HL-60/S4 treated with phorbol 12-myristate 13-acetate at 8.2 ng/mL for 4 days and 3 days (cell line): Measurements from ENCODE around the gene CCS.
"Not testable (repeated sequence)": the region's sequence is repeated elsewhere in the genome, so short reads cannot be mapped to it uniquely, and the experiment has no call there.

Experiments used
- in situ Hi-C: fragments of 300-500 bp; cut with MboI; formaldehyde crosslinking; loops from 2 replicates; pipeline ENCODE4 v1.15.0; 2022; ENCODE audit warnings: low sequenced_read_pairs

CCS gene, protein sequence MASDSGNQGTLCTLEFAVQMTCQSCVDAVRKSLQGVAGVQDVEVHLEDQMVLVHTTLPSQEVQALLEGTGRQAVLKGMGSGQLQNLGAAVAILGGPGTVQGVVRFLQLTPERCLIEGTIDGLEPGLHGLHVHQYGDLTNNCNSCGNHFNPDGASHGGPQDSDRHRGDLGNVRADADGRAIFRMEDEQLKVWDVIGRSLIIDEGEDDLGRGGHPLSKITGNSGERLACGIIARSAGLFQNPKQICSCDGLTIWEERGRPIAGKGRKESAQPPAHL

DNA sequence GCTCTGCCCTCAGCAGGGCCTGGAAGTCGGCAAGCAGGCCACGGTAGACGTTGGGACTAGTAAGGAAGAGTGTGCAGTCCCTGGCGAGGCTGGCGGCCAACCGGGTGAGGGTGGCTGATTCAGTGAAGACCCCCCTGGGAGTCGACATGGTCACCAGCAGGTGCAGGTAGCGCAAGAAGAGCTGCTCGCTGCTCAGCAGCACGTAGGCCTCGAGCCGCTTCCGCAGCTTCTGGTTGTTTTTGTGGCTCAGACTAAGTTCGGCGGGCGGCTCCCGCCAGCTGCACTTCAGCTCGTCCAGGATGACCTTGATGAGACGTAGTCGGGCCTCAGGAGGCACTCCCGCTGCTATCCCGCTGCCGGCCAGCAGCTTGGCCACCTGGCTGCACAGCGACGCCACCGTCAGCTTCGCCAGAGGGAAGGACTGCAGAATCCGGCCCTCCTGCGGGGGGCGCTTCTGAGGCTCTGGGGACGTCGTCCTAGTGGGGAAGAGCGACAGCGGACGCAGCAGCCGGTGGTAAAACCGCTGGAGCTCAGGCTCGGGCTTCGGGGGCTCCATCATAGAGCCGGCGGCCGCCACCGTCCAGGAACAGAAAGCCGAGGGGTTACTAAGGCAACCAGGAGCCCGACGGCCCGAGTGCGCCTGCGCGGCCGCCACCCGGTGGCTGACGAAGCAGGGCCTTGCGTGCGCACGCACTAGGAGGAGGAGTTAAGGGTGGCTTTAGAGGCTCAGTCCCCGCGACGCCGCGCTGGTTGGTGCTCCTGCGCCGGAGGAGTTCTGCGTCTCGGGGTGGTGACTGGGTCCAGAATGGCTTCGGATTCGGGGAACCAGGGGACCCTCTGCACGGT lies at the start of gene CCS, which contains the start of gene CCDC87:
Gene CCS, plus strand, starts transcription at position 729 of the 846 bp plus-strand sequence. Its CDS starts 77 bp downstream, at position 806.
Gene CCDC87, minus strand, starts transcription at position 607 of the 846 bp plus-strand sequence. Its CDS starts 48 bp downstream, at position 559.
- in situ Hi-C loops: no loop called here

DNA sequence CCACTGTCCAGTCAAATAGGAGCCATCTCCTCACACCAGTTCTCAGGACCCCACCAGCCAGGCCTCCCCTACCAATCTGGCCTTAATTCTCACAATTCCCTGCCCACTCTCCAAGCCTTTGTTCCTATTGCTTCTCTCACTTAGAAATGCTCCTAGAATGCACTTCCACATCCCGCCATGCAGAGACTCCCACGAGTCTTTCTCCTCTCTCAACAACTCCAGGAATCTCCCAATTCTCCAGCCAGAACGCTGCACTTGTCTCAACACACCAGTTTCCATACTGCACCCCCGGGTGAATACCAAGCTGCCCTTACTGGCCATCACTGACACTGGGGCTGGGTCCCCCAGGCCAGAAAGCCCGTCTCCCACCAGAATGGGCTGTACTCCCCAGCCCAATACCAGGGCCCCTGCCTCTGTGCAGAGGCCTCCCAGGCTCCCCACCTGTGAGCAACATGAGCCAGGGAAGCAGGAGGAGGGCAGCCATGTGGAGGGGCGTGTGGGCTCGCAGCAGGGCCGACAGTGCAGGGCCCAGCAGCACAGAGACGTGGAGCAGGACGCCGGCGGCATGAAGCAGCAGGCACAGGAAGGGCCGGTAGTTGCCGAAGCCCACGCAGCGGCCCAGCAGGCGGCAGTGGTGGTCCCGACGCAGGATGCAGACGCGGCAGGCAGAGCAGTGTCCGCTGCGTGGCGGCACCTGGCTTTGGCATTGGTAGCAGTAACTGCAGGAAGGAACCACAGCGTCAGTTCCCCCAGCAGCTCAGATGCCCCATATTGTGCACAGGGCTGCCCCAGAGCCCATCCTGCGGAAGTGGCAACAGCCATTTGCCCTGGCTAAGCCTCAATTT lies 49.5 kb upstream of the CCS start:
- in situ Hi-C loops: no loop called here

DNA sequence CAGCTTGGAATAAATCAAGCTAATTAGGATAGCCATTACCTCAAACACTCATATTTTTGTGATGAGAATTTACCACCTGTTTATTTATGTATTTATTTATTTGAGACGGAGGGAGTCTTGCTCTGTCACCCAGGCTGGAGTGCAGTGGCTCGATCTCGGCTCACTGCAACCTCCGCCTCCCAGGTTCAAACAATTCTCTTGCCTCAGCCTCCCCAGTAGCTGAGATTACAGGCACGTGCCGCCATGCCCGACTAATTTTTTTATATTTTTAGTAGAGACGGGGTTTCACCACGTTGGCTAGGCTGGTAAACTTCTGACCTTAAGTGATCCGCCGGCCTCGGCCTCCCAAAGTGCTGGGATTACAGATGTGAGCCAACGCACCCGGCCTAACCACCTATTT lies 48.0 kb upstream of the CCS start:
- in situ Hi-C loops: not testable (repeated sequence)

DNA sequence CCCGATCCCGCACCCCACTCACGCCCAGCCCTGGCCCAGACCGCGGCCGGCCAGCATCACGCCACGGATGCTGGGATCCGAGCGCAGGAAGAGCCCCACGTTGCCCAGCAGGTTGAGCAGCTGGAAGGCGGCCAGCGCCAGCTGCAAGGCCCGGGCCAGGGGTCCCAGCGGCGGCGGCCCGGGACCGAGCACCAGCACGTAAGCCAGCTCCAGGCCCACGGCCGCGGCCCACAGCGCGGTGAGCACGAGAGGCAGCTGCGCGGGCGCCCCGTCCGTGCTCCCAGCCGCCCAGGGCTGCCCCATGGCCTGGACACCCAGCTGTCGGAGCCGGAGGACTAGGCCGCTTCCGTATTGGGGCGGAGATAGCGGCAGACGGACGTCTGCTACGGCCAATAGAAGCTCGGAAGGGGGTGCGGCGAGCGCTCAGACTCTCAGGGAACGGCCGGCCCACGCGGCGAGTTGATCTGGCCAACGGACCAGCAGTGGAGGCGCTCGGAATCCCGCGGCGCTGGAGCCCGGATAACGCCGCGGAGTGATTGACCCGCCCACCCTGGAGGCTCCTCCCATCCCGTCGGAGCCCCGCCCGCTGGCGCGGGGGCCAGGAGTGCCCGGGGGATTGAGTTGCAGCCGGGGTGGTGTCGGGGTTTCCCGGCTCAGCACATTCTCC lies 47.2 kb upstream of the CCS start, which contains the start of gene ZDHHC24:
Gene ZDHHC24, minus strand, starts transcription at position 348 of the 667 bp plus-strand sequence. Its CDS starts 45 bp downstream, at position 303.
- in situ Hi-C loops: no loop called here

DNA sequence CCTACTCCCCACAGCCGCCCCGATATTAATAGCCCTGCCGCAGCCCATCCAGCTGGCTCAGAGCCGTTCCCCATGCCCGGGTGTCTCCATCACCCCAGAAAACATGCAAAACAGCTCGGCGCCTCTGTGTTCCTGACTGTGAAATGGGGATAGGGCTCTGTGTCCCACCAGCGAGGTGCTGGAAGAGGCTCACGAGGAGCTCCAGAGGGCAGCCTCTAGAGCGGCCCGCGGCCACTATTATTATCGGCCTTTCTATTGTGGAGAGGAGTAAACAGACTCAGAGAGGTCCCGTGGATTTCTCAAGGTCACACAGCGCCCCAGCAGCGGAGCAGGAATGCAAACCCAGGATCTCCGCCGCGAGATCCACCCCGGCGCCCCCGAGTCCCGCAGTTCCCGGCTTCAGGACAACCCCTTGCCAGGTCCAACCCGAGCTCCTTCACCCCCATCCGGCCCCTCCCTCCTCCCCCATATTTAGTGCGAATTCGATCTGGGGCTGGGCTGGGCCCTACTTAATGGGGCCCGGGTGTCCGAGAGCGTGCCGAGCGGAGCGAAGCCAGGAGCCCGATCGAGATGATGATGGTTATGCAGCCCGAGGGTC lies 46.5 kb upstream of the CCS start, which contains the start of gene ACTN3:
Gene ACTN3, plus strand, starts transcription at position 536 of the 598 bp plus-strand sequence. Its CDS starts 35 bp downstream, at position 571.
- in situ Hi-C loops: no loop called here

DNA sequence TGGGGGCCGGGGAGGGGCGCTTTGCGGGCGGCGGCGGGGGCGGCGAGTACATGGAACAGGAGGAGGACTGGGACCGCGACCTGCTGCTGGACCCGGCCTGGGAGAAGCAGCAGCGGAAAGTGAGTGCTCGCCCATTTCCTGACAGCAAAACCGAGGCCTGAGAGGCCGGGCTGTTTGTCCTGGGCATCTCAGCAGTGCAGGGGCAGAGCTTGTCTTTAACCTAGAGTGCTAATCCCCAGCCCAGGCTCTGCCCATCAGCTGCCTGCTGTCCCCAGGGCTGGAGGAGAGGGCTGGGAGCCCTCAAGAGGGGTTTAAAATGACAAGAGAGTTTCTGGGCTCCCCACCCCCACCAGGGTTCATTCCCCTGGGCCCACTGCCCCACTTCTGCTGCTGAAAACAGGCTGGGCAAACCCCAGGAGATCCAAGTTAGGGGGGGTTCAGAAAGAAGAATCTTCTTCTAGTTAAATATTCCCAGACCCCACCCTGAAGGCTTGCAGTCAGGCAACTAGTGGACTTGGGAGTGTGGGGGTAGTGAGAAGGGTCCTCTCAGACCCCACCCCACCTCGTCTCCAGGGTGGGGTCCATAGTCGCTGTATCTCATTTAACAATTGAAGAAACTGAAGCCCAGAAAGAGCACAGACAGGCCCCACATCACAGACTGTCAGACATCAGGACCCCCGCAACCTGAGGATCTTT lies 45.9 kb upstream of the CCS start:
- in situ Hi-C loops: no loop called here

DNA sequence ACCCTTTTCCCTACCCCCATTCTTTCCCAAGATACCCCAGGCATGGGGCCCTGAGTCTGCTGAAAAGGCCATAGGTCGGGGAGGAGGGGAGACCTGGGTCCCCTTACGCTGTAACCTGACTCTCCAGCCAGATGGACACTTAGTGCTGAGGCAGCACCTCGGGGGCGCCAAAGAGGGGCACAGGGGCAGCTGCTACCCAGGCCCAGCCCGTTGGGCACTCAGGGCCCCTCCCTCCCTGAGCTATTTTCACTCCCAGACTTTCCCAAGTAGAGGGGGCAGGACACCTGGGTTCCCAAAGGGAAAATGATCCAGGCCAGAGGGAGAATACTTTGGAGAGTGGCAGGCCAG lies 45.3 kb upstream of the CCS start:
- in situ Hi-C loops: no loop called here

DNA sequence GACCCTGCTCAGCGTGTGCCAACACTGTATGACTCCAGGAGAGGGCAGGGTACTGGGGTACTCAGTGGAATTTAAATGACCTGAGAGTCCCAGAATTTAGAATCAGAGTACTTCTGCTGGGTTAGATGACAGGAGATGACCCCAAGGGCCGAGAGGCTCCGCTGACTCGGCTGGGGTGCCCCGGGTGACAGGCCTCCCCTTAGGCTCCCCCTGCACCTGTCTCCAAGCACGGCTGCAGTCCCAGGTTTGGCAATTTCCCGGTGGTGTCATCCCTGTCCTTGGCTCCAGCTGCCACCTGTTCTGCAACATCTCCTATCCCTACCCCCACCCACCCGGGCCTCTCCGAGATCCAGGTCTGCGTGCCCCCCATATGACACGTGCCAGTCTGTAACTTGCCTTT lies 44.9 kb upstream of the CCS start:
- in situ Hi-C loops: no loop called here

DNA sequence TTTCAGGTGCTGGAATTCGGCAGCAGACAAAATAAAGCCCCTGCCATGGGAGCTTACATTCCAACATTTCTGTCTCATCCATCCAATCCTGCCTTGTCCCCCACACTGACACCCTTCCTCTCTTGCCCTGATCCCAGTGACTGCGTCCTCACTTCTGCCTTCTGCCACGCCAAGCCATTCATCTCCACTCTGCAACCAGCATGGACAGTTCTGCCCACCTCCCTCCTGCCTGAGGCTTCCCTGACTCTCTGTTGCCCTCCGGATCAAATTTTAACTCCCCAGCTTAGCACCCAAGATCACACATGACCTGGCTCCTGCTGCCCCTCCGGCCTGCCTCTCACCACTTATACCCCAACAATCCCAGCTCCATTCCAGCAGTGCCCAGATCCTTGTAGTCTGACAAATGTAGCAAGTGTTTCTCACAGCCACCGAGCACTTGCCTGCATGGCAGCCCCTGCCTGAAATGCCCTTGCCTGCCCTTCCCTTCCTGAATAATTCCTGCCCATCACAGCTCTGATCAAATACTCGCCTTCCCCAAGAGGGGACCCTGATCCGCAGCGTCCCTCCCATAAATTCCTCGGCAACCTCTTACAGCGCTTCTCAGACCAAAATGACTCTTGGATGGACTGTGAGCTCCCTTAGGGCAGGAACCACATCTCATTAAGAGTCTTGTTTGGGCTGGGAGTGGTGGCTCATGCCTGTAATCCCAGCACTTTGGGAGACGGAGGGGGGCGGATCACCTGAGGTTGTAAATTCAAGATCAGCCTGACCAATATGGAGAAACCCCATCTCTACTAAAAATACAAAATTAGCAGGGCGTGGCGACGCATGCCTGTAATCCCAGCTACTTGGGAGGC lies 44.0 kb upstream of the CCS start:
- in situ Hi-C loops: no loop called here

DNA sequence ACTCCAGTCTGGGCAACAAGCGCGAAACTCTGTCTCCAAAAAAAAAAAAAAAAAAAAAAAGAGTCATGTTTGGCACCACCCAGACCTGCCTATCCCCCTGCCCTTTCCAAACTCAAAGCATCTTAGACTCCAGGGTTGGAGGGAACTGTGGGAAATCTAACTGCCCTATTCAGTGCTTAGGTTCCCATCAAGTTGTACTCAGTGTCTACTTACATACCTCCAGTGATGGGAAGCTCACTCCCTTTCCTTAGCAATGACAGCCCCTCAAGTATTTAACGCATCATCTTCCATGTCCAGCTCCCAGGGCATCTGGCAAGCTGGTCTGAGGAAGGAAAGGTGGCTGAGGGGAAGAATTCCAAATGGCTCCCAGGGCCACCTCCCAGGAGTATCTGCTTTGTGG lies 43.3 kb upstream of the CCS start:
- in situ Hi-C loops: no loop called here

DNA sequence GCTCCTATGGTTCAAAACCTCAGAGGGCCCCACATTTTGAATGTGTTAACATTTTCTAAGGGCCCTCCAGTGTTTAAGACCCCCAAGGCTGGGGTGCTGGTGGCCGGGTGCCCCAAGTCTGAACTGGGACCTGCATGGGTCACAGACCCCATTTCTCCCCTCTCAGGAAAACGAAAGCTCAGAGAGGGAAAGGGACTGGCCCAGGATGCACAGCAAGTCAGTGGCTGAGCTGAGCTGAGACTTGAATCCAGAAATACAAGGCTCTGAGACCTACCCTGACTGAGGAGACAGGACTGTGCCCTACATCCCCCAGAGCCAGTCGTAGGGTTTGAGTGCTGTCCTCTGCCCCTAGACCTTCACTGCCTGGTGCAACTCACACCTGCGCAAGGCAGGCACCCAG lies 42.1 kb upstream of the CCS start:
- in situ Hi-C loops: no loop called here

DNA sequence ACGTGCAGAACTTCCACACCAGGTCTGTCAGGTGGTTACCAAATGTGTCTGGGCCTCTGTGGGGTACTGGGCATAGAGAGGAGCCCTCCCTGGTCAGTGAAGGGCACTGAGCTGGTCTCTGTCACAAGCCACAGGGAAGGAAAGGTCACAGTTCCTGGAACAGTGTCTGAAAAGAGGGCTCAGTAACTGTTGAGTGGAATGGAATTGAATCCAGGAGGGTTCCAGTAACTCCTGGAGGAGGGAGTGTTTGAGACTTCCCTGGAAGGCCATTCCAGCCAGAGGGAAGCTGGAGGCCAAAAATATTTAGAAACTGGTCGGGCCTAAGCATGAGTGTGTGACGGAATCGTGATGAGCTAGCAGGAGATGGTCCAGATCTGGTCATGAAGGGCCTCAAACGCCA lies 38.4 kb upstream of the CCS start:
- in situ Hi-C loops: no loop called here

DNA sequence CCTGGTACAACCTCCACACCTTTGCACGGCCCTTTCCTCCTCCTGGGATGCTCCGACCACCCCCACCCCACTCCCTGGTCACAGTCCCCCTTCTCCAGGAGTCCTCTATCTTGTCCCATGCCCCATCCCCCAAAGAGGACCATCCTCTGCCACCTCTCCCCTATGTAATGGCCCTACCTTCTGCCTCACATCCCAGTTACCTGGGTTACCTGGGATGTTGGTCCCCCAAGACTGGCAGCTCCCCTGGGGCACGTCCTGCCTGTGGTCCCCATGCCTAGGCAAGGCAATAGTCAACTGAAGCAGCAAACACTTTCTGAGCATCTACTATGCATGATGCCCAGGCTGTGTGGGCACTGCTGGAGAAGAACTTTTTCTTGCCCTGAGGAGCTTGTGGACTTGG lies 37.6 kb upstream of the CCS start:
- in situ Hi-C loops: no loop called here

DNA sequence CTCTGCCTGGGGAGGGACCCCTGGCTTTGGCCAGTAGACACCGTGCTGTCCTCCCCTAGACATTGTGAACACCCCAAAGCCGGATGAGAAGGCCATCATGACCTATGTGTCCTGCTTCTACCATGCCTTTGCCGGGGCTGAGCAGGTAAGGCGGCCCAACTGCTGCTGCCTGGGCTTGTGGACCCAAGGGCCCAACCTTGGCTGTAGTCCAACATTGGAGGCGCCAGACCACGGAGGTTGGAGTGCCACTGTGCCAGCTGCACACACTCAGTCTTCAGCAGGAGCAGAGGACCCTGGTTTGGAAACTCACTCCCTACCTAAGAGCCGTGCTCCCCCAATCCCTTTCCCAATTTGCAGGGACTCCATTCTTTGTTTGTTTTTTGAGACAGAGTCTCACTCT lies 36.9 kb upstream of the CCS start:
- in situ Hi-C loops: no loop called here

DNA sequence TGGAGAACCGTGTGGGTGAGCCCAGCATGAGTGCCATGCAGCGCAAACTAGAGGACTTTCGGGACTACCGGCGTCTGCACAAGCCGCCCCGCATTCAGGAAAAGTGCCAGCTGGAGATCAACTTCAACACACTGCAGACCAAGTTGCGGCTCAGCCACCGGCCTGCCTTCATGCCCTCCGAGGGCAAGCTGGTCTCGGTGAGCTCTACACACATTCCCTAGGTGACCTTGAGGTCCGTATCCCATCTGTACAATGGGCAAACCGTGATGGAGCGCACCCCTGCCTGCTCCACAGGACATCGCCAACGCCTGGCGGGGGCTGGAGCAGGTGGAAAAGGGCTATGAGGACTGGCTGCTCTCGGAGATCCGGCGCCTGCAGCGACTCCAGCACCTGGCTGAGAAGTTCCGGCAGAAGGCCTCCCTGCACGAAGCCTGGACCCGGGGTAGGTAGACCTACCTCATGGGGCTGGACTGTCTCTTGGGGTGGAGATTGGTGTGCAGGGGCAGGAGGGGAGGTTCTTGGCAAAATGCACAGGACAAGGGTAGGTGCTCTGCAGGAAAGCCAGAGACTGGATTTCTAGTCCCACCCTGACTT lies 35.2 kb upstream of the CCS start:
- in situ Hi-C loops: no loop called here

DNA sequence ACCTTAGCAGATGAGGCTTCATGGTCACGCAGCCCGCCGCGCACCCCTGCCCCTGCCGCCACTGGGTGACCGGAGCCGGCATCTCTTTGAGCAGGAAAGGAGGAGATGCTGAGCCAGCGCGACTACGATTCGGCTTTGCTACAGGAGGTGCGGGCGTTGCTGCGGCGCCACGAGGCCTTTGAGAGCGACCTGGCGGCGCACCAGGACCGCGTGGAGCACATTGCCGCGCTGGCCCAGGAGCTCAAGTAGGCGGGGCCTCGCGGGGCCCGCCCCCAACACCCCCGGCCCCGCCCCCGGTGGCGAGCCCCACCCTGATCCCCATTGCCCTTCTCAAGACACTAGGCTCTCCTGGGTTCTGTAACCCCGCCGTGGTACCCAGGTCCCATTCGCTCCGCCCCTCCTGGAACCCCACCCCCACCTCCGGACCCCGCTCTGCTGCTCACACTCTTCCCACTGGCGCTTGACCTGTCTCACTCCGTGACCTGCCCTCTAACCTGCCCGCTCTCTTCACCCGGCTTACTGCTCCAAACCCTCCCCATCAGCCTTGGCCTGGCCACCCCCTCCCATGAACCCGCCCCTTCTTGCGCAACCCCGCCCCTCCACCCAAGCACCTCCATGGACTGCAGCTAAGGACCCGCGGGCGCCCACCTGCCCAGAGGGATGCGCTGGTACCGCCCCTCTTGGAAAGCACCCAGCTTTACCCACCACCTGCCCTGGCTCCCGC lies 33.7 kb upstream of the CCS start:
- in situ Hi-C loops: no loop called here

DNA sequence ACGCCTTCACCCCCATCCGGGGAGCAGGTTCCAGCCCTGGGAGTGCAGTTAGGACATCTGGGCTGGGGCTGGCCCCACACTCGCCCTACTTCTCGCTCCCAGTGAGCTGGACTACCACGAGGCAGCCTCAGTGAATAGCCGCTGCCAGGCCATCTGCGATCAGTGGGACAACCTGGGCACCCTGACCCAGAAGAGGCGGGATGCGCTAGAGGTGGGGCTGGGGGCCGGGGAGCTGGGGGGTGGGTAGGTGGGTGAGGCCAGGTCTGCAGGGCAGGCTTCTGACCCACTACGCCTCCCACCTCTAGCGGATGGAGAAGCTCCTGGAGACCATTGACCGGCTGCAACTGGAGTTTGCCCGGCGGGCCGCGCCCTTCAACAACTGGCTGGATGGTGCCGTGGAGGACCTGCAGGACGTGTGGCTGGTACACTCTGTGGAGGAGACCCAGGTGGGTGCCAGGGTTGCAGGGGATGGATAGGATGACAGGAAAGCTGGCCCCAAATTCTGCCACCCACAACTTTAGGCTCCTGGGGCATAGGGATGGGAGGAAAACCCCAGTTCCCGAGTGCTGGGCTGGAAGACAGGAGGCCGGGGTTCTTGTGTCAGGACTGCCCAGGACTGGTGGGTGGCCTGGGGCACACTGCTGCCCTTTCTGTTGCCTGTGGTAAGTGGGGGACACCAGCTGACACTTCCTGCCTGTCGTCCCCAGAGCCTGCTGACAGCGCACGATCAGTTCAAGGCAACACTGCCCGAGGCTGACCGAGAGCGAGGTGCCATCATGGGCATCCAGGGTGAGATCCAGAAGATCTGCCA lies 32.9 kb upstream of the CCS start:
- in situ Hi-C loops: no loop called here
